SK-N-SH treated with all-trans-retinoic acid at 6 μM for 48 hours (cell line): ENCODE measurements around the gene GCN1.

Source experiments
- ESRRG ChIP-seq: fragments of 250-450 bp; sonication (Bioruptor Pico); IDR thresholded peaks from 2 replicates; pipeline ENCODE4 v1.6.1; 2021; ENCODE audit warnings: mild to moderate bottlenecking
- PATZ1 ChIP-seq: fragments of 250-450 bp; sonication (Bioruptor Pico); IDR thresholded peaks from 2 replicates; pipeline ENCODE4 v1.8.0; 2020; ENCODE audit warnings: mild to moderate bottlenecking, moderate library complexity, borderline replicate concordance
- RARB ChIP-seq: fragments of 250-450 bp; sonication (Bioruptor Pico); IDR thresholded peaks from 2 replicates; pipeline ENCODE4 v1.8.0; 2021; ENCODE audit warnings: mild to moderate bottlenecking, moderate library complexity
- SNAI2 ChIP-seq: fragments of 250-450 bp; sonication (Bioruptor Pico); IDR thresholded peaks from 2 replicates; pipeline ENCODE4 v1.5.0; 2020; ENCODE audit warnings: mild to moderate bottlenecking, moderate library complexity
- ZFP3 ChIP-seq: fragments of 250-450 bp; sonication (Bioruptor Pico); IDR thresholded peaks from 2 replicates; pipeline ENCODE4 v1.5.0; 2020; ENCODE audit warnings: mild to moderate bottlenecking, moderate library complexity
- ZFP30 ChIP-seq: fragments of 450-650 bp; formaldehyde crosslinking; IDR thresholded peaks from 2 replicates; pipeline ENCODE4 v1.5.0; 2022; ENCODE audit warnings: mild to moderate bottlenecking, moderate library complexity
- ZNF565 ChIP-seq: fragments of 450-650 bp; formaldehyde crosslinking; conservative IDR thresholded peaks from 2 replicates; pipeline ENCODE4 v1.5.0; 2020; ENCODE audit warnings: low read depth, mild to moderate bottlenecking, moderate library complexity
- ZNF70 ChIP-seq: fragments of 450-650 bp; formaldehyde crosslinking; IDR thresholded peaks from 2 replicates; pipeline ENCODE4 v1.5.0; 2020; ENCODE audit warnings: mild to moderate bottlenecking, moderate library complexity
- ZNF8 ChIP-seq: fragments of 450-650 bp; formaldehyde crosslinking; IDR thresholded peaks from 2 replicates; pipeline ENCODE4 v1.5.0; 2020; ENCODE audit warnings: mild to moderate bottlenecking, moderate library complexity

DNA sequence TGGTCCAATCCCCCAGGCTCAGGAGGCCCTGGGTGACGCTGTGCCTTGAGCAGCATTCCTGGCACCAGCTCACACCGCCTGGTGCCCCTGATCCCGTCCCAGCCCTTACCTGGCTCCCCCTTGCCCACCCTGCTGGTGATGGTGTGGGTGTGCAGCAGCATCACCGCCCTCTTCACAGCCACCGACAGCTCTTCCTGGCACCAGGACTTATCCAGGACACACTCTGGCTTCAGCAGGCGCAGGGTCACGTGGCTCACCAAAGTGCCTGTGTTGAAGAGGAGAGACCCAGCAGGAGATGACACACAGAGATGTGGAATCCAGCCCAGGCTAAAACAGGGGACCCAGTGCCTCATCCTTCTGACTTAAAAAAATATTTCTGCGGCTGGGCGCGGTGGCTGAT, 36.2 kb downstream of the GCN1 start:
- no peak for TF ChIP-seq SNAI2 (CRISPR knock-in tag)
- no peak for TF ChIP-seq ESRRG (CRISPR knock-in tag)
- TF ChIP-seq ZFP3 (CRISPR knock-in tag): no peak
- no peak for TF ChIP-seq ZFP30 (CRISPR knock-in tag)
- no peak for TF ChIP-seq PATZ1 (CRISPR knock-in tag)
- no peak for TF ChIP-seq RARB
- TF ChIP-seq ZNF565 (CRISPR knock-in tag): no peak
- no peak for TF ChIP-seq ZNF8 (CRISPR knock-in tag)
- TF ChIP-seq ZNF70 (CRISPR knock-in tag): no peak
